Stimulated activated CD4-positive, alpha-beta T cell treated with anti-CD3 and anti-CD28 coated beads, Interleukin-2, amount 100 ng/mL, for 48 hours (primary cell): ENCODE data around the gene NR4A1.

ENCODE experiments used
- DNase-seq, 2 donors: peaks; one replicate each; pipeline ENCODE4 v3.0.0-alpha.2; 2020

NR4A1 gene

DNA sequence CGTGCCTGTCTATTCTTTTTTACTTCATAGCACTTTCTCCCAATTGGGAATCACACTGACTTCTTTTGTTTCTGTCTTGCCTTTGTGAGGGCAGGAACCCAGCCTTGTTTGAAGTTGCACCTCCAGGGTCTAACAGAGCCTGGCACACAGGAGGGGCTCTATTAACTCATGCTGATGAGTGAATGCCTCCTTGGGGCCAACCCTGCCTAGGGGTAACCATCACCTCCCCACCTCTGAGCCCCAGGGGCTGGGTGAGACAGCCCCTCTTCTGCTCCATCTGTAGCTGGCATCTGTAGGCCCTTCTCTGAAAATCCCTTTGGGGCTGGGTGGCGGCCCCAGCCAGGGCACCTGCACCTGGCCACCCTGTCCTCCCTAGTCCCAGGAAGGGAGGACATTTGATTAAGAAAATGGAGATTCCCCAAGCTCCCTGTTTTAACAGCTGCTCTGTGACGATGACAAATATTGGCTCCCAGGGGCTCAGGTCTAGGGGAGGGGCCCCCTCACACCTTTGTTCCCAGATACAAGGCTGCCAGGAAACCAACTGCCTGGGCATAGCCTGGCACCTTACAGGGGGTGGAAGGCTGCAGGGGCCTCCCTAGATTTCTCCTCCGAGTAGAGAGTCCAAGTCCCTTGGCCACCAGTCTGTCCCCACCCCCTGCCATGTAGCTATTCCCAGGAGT is 32.7 kb upstream of the NR4A1 start:
- DNase-seq, result no peak

- no peak for DNase-seq
Observed at GRCh38 chr12:52019113-52019770, 32.0 kb upstream of the NR4A1 start.

- DNase-seq, result peak; percentile 49 to 51
Observed at GRCh38 chr12:52020539-52021336, 30.5 kb upstream of the NR4A1 start.

DNA sequence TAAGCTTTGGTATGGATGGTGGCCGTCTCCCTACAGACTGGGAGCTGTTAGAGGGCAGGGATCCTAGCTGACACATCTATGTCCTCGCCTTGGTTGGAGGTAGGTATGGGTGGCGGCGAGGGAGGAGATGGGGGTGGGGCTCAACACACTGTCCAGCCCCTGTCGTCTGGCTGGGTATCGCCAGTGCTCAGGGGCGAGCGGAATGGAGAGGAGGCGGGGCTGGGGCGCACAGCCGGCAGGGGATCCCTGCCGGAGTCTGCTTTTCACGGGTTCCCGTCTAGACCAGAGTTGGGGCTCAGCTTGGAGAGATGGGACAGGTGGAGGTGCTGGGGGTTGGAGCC is 28.4 kb upstream of the NR4A1 start:
- DNase-seq, result no peak

DNA sequence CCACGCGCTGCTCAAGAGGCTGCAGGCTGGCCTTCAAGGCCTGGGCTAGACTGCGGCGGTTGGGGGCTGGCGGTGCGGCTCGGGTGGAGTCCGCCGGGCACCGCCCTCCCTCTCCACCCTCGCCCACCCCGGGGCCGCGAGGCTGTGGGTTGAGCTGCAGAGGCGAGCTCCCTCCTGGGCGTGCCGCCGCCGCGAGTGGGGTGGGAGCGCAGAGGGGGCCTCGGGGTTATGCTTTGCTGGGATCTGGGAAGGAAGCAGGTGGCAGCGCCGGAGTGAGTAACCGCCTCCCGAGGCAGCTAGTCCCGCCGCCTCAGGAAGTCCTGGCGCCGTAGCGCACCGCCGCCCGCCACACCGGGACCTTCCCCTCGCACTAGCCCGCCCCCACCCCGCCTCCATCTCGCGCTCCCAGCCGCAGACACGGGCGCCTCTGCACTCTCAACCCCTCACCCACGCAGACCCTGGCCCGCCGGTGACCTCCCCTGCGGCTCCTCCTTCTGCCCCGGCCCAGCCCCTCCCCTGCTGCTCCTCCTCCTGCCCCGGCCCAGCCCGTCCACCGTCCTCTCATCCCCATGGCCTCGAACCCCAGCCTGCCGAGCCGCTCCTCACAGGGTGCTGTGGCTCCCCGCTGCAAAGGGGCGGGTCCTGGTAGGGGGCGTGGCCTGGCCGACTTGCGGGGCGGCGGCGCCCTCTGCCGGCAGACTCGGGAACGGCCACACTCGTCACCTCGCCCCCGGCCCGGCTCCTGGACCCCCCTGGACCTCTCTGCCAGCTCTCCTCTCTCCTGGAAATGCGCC is 27.9 kb upstream of the NR4A1 start:
- peak; percentile 96 to 97 for DNase-seq

GRCh38 chr12:52023976-52024688 is 27.1 kb upstream of the NR4A1 start:
- DNase-seq, result no peak

- DNase-seq, result peak; percentile 33 to 52
Observed at GRCh38 chr12:52024845-52025230, 26.4 kb upstream of the NR4A1 start.

- DNase-seq, result no peak
Observed at GRCh38 chr12:52026263-52026662, 25.0 kb upstream of the NR4A1 start.

DNA sequence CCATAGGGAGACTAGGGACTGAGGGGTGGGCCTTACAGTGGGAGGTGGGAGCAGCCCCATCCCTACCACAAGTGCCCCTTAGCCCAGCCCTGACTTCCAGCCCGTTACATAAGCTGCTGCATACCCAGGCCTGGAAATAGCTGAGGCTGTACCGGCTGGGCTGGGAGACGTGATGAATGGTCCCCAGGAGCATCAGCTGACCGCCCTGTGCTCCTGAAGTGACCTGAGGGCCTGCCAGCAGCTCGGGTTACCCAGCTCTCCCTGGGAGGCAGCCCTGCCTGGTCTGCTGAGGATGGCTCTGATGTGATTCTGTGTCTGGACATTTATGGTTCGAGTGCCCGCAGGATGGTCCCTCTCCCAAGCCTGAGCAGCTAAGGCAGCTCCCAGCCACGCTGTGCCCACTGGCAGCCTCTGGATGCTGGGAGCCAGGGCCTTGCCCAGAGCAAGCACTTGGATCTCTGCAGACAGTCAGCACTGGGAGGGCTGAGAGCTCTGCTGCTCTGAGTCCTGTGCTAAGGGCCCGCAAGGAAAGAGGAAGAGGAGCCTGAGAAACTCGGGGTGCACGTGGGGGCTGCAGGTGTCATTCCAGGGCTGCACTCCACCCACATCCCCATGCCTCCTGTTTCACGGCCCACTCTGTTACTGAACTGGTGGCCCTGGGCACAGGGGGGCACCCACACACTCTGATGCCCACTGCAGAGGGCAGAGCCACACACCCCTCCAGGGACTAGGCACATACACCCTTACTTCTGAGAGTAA is 24.0 kb upstream of the NR4A1 start:
- DNase-seq, result no peak

GRCh38 chr12:52029685-52030084 is 21.6 kb upstream of the NR4A1 start:
- DNase-seq, result no peak

GRCh38 chr12:52032446-52032803 is 18.8 kb upstream of the NR4A1 start:
- no peak for DNase-seq

- DNase-seq, result peak; percentile 80
Observed at GRCh38 chr12:52032804-52033445, 18.3 kb upstream of the NR4A1 start.

DNA sequence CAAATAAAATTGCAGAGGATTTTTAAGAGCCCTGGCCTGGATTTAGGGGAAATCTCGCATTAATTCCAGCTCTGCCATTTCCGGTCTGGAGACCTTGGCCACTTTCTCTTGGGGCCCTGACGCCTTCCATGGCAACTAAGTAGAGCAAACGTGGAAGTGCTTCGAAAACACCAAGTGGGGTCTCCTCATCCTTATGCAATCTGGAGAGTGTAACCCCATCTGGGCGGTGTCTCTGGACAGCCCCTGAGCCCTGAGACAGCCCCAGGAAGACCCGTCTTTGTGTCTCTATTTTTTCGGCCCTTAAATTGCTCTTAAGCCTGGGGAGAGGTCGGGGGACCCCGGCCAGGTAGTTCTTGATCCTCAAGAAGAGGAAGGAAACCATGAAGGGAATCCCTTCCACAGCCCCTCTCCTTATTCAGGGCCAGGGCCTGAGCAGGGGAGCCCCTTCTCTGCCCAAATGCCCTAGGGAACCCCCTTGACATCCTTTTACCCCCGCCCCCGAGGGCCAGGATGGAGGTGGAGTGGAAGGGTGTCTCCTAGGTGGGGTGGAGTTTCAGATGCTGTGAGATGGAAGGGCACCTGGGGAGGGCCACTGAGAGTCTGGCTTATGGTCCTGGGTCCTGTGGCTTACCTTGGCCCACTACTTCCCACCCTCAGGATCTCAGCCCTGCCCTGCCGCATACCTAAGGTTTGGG is 17.6 kb upstream of the NR4A1 start:
- no peak for DNase-seq

DNA sequence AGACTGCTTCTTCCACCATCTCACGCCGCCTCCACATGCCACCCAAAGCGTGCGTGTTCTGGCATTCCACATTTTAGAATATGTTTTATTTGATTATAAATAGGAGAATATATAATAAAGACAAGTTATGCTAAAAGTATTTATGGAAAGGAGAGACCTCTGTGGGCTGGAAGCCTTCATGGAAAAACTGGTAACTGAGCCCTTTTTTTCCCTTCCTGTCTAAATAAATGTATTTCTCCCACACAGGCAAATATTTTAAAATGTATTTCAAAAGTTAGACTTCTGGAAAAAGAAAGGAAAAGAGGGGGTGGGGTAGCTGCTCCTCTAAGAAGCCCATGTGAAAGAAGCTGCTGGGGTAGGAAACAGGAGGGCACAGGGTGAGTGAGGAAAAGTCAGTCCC is 16.1 kb upstream of the NR4A1 start:
- no peak for DNase-seq

- DNase-seq, result no peak
Observed at GRCh38 chr12:52035926-52036325, 15.3 kb upstream of the NR4A1 start.

DNA sequence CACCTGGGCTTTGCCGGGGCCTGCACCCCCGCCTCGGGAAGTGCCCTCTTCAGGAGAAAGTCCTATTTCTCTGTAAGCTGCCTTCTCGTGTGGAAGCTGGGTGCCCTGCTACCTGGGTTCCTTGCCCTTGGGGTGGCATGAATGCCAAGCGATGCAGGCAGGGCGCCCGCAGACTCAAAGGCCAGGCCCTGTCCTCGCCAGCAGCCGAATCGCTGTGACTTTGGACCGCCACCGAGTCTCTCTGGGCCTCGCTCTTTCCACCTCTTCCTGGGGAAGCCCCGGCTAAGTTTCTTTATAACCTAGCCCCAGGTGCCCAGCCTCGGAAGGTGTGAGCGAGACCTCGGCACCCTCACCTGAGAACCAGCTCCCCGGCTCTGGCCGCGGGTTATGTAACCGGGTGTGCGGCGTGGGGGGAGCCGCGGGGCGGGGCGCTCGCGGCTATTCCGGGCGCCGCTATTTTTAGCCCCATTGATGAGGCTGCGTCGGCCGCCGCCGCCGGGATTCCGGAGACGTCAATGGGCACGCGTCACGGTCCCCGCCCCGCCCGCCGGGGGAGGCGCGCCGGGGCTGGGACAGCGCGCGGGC is 14.6 kb upstream of the NR4A1 start:
- peak; percentile 59 to 66 for DNase-seq

DNA sequence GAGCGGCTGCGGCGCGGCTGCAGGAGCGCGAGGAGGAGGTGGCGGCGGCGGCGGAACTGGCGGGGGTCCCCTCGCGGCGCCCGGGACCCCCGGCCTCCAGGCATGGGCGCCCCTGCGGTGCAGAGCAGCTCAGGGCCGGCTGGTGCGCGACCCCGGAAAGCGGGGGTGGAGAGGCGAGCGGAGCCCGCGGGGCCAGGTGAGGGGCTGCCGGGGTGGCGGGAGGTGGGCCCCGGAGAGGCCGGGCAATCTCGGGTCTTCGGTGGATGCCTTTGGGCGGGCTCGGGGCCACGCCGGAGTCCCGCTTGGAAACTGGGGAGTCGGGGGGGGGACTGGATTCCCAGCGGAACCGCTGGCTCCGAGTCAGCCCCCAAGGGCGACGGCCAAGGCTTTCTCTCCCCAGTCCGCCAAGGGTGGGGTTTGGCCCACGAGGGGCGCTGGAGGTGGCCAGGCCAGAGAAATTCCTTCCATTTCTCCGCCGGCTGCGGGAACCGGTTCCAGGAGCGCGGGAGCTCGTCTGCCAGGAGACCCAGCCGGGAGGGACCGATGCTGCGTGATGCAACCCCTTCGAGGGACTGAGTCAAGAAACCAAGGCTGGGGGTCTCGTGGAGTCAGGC is 13.9 kb upstream of the NR4A1 start:
- DNase-seq, result no peak

GRCh38 chr12:52038447-52038846 is 12.8 kb upstream of the NR4A1 start:
- no peak for DNase-seq

DNA sequence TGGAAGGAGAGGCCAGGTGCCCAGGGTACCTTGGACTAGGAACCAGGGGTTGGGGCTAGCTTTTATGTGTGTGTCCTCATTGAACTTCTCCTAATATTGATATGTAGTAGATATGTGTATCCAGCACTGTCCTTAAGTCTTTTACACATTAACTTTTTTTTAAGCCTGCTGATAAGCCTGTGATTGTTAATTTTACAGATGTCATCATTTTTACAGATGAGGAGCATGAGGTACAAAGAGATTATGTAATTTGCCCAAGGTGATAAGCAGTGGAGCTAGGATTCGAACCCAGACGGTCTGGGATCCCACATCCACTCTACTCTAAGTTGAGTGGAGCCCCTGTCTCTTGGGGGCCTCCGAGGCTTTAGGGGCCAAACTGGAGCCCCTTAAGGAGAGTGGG is 10.2 kb upstream of the NR4A1 start:
- no peak for DNase-seq

DNA sequence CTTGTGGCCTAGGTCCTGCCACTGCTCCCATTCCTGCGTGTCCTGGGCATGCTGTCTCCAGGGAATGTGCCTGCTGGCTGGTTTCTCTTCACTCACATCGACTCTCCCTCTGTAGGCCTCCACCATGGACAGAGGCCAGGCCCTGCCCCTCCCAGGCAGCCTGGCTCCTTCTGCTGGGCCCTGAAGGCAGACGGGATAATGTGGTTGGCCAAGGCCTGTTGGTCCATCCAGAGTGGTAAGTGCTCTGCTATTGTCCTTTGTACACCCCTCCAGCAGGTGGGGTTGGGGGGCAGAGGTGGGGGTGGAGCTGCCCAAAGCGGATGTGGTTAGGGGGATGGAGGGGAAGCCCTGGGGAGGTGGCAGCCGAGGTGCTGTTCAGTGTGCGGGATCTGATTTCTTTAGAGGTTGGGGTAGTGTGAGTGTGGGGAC is 9.5 kb upstream of the NR4A1 start:
- DNase-seq, result no peak
